ENCODE measurements around the gene SPATA19. TPM values are rescaled to one million over a fixed set of nuclear protein-coding genes. Genes with fewer than 3 reads are reported as not detected.

Gene SPATA19, protein sequence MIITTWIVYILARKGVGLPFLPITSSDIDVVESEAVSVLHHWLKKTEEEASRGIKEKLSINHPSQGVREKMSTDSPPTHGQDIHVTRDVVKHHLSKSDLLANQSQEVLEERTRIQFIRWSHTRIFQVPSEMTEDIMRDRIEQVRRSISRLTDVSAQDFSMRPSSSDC
- not detected in 2 replicates for total RNA-seq

DNA sequence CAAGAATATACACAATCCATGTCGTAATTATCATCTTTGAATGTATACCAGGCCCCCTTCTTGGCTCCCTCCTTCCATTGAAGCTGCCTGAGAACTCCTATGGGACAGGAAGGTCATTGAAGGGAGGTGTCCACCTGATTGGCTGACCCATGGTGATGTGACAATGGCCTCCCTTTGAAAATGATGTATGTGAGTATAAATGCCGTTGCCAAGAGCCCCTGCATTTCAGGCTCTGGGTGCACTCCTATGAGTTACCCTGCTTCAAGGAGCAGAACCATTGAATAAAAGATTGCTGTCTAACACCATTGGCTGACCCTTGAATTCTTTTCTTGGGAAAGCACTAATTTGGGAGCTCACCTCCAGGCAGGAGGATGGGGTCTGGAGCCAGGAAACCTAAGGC, at the start of gene SPATA19:
SPATA19 (minus strand) TSS at position 101 of the 400 bp plus-strand sequence; CDS start at position 34, 67 bp downstream.

Other genes starting within 250 kb of the SPATA19 start
- gene IGSF9B, start 111.5 kb upstream of the SPATA19 start, total RNA-seq: under 0.01 TPM in 2 replicates
- gene JAM3, start 223.6 kb upstream of the SPATA19 start, total RNA-seq: 83.6 and 118 TPM in 2 replicates

All from regular cardiac myocyte (primary cell).